Keratinocyte (primary cell): ENCODE data around the gene UTP11. TPM values are rescaled to one million over a fixed set of nuclear protein-coding genes. Genes with fewer than 3 reads are reported as not detected.

ENCODE experiments used
- DNase-seq: peaks from one replicate; pipeline ENCODE4 v3.0.0-alpha.2; 2011; ENCODE audit warnings: low read depth, missing footprints, low spot score
- FAIRE-seq: peaks from 2 replicates; lab custom pipeline; 2011; peaks lifted over from hg19 to GRCh38; lab: Jason Lieb, UNC
- H2AFZ ChIP-seq: 2 replicates; pipeline ENCODE4 v1.6.0; 2012; ENCODE audit warnings: low read length, control low read depth, inconsistent platforms; ENCODE audit not compliant: control insufficient read depth
- H3K27ac ChIP-seq: 2 replicates; pipeline ENCODE4 v1.5.1; 2011; ENCODE audit warnings: low read length; ENCODE audit not compliant: control insufficient read depth, insufficient read depth
- H3K27me3 ChIP-seq: 3 replicates; pipeline ENCODE4 v1.6.0; 2011; ENCODE audit warnings: low read length; ENCODE audit not compliant: control insufficient read depth, insufficient read depth; ENCODE audit errors: extremely low read depth
- H3K36me3 ChIP-seq, 2 experiments: 2 replicates in 1 of 2; 3 replicates in 1 of 2; pipeline ENCODE4 v1.5.1; 2011; ENCODE audit warnings: low read length in 2 of 2, mild to moderate bottlenecking in 1 of 2; ENCODE audit not compliant: control insufficient read depth in 2 of 2, insufficient read depth in 2 of 2; ENCODE audit errors: extremely low read depth in 1 of 2
- H3K4me1 ChIP-seq: 3 replicates; pipeline ENCODE4 v1.5.1; 2011; ENCODE audit warnings: low read length; ENCODE audit not compliant: control insufficient read depth, insufficient read depth; ENCODE audit errors: extremely low read depth
- H3K4me2 ChIP-seq: 3 replicates; pipeline ENCODE4 v1.6.0; 2011; ENCODE audit warnings: low read depth, low read length; ENCODE audit not compliant: control insufficient read depth, insufficient read depth; ENCODE audit errors: extremely low read depth
- H3K4me3 ChIP-seq, 3 experiments: fragments of 200-600 bp in 1 of 3; sonication (generic) in 1 of 3; 2 replicates in 2 of 3; 3 replicates in 1 of 3; pipeline ENCODE4 v1.5.1; 2011 to 2016; ENCODE audit warnings: low read length in 3 of 3, mild to moderate bottlenecking in 3 of 3, control low read depth in 2 of 3, inconsistent platforms in 1 of 3, low read depth in 1 of 3, mixed read lengths in 1 of 3, mixed run types in 1 of 3, moderate library complexity in 1 of 3; ENCODE audit not compliant: control insufficient read depth in 2 of 3, insufficient read depth in 2 of 3; ENCODE audit errors: extremely low read depth in 1 of 3
- H3K79me2 ChIP-seq: 2 replicates; pipeline ENCODE4 v1.6.0; 2012; ENCODE audit warnings: low read length; ENCODE audit not compliant: control insufficient read depth, insufficient read depth
- H3K9ac ChIP-seq: 3 replicates; pipeline ENCODE4 v1.6.0; 2011; ENCODE audit warnings: low read length; ENCODE audit not compliant: control insufficient read depth, insufficient read depth; ENCODE audit errors: extremely low read depth
- H3K9me1 ChIP-seq: 3 replicates; pipeline ENCODE4 v1.6.0; 2011; ENCODE audit warnings: low read length; ENCODE audit not compliant: control insufficient read depth, insufficient read depth; ENCODE audit errors: extremely low read depth
- H3K9me3 ChIP-seq: 2 replicates; pipeline ENCODE4 v1.5.1; 2012; ENCODE audit warnings: low read depth, low read length; ENCODE audit not compliant: control insufficient read depth
- H4K20me1 ChIP-seq: 3 replicates; pipeline ENCODE4 v1.6.0; 2011; ENCODE audit warnings: low read length; ENCODE audit not compliant: control insufficient read depth, insufficient read depth; ENCODE audit errors: extremely low read depth
- EZH2 ChIP-seq: IDR thresholded peaks from one replicate; pipeline ENCODE4 v1.6.1; 2012; ENCODE audit warnings: inconsistent platforms, mild to moderate bottlenecking, low read length, moderate library complexity
- dilution Hi-C: fragments of 300-500 bp; cut with MboI; formaldehyde crosslinking; loops from one replicate; pipeline ENCODE4 v1.7.0; 2020; ENCODE audit warnings: low sequenced_read_pairs; ENCODE audit not compliant: extremely low pct_ligation_motif_present
- polyA plus RNA-seq, 5 experiments: library from polyadenylated mRNA; depleted of rRNA in 3 of 5; stranded (reverse) in 3 of 5; stranded (forward) in 1 of 5; unstranded in 1 of 5; fragments of >200 nt; gene quantifications; 1 replicate in 1 of 5; 2 replicates in 3 of 5; 3 replicates in 1 of 5; pipeline versions ENCODE4 v1.2.1 to v1.2.3, GENCODE V29; 2011 to 2012; ENCODE audit warnings: missing spikeins in 2 of 5, low read depth in 1 of 5, low replicate concordance in 1 of 5
- TF ChIP-seq, protein P1 (sequence below), 3 experiments: IDR thresholded peaks in 1 of 3; conservative IDR thresholded peaks in 1 of 3; optimal IDR thresholded peaks in 1 of 3; 2 replicates in 2 of 3; 3 replicates in 1 of 3; pipeline versions ENCODE3 to v1.5.1; 2011; ENCODE audit warnings: low read length in 3 of 3, mild to moderate bottlenecking in 3 of 3, moderate library complexity in 2 of 3, control low read depth in 1 of 3, inconsistent platforms in 1 of 3; ENCODE audit not compliant: insufficient read depth in 2 of 3; ENCODE audit errors: extremely low read depth in 1 of 3

The UTP11 gene
- polyA plus RNA-seq, 1 donor (not counting 4 experiments of a cell fraction or from before 2014, with no cell fraction given), result 50.0 TPM

DNA sequence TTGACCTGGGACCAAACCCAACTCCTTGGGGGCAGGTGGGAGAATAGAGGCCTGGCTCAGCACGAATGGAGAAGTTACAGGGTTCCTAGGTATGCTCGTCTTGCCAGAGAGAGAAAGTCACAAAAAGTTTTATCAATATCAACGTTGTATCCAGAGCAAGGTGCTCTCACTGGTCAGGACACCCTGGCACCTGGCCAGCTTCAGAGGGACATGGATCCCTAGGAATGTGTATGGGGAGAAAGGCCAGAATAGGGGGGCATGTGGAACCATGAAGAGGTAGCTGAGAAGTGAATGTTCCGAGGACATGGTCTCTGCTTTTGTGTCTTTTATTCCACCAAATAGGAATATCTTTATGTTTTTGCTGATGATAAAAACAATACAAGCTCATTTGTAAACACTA is 43.4 kb downstream of the UTP11 start:
- Histone ChIP-seq H3K9ac (no peak overlapping the region), H3K4me1 (peaks cover 27% of the 10 kb centered on the region), H3K9me1 (no peaks in the 10 kb centered on the region), H3K9me3 (no peaks in the 10 kb centered on the region), H3K4me3 (no peak overlapping the region), H3K79me2 (peaks cover 3% of the 10 kb centered on the region), H4K20me1 (no peaks in the 10 kb centered on the region), H3K27ac (no peak overlapping the region), H3K4me2 (no peak overlapping the region), H3K27me3 (no peaks in the 10 kb centered on the region), H3K36me3 (no peaks in the 10 kb centered on the region), H2AFZ (no peak overlapping the region)
- dilution Hi-C loops, result no loop called here
- FAIRE-seq, result no peak
- DNase-seq, result no peak
- no peak for TF ChIP-seq EZH2
- TF ChIP-seq, protein P1, sequence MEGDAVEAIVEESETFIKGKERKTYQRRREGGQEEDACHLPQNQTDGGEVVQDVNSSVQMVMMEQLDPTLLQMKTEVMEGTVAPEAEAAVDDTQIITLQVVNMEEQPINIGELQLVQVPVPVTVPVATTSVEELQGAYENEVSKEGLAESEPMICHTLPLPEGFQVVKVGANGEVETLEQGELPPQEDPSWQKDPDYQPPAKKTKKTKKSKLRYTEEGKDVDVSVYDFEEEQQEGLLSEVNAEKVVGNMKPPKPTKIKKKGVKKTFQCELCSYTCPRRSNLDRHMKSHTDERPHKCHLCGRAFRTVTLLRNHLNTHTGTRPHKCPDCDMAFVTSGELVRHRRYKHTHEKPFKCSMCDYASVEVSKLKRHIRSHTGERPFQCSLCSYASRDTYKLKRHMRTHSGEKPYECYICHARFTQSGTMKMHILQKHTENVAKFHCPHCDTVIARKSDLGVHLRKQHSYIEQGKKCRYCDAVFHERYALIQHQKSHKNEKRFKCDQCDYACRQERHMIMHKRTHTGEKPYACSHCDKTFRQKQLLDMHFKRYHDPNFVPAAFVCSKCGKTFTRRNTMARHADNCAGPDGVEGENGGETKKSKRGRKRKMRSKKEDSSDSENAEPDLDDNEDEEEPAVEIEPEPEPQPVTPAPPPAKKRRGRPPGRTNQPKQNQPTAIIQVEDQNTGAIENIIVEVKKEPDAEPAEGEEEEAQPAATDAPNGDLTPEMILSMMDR (optimal IDR thresholded peaks at IDR 0.05 in 1 of 3, IDR thresholded peaks at IDR 0.05 in 1 of 3, conservative IDR thresholded peaks at IDR 0.05 in 1 of 3; ENCODE audit: extremely low read depth in 1 of 3, insufficient read depth in 2 of 3, low read length in 3 of 3), result no peak

DNA sequence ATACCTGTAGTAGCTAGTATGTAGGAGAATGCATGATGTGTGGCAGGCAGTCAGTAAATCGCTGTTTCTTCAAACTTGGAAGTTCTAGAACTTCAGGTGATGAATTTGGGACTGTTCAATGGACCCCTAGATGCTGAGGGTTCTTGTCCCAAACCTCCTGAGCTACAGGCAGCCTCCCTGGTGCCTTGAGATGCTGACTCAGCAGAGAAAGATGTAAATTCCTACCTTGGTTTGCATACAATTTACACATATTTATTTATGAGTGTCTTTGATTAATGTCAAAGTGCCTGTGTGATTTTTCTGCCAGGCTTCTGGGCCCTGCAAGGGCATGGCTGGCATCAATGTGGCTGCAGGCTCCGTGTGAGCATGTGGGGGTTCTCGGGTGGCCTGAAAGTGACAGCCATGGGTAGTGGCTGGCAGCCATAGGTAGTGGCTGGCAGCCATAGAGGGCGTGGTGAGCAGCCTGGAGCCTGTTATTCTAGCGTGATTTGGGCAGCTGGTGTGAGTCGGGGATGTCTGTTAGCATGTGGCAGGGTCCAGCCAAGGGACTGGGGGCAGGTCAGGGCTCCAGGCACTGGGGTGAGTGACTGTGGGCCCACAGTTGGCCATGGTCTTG is 47.2 kb downstream of the UTP11 start:
- Histone ChIP-seq H4K20me1 (no peaks in the 10 kb centered on the region), H3K27me3 (no peaks in the 10 kb centered on the region), H3K9ac (no peak overlapping the region), H3K9me3 (no peaks in the 10 kb centered on the region), H3K27ac (no peak overlapping the region), H3K4me3 (no peak overlapping the region), H2AFZ (no peak overlapping the region), H3K4me2 (no peak overlapping the region), H3K9me1 (no peaks in the 10 kb centered on the region), H3K36me3 (no peaks in the 10 kb centered on the region), H3K4me1 (peaks cover 17% of the 10 kb centered on the region), H3K79me2 (peaks cover 5% of the 10 kb centered on the region)
- TF ChIP-seq, protein P1 (optimal IDR thresholded peaks at IDR 0.05 in 1 of 3, IDR thresholded peaks at IDR 0.05 in 1 of 3, conservative IDR thresholded peaks at IDR 0.05 in 1 of 3; ENCODE audit: extremely low read depth in 1 of 3, insufficient read depth in 2 of 3, low read length in 3 of 3), result no peak
- TF ChIP-seq EZH2, result no peak
- DNase-seq, result no peak
- FAIRE-seq, result peak; percentile 23
- dilution Hi-C loops, result no loop called here
